Tibial nerve (tissue), 4 donors: ENCODE measurements around the gene SRPK3. TPM values are rescaled to one million over a fixed set of nuclear protein-coding genes. Genes with fewer than 3 reads are reported as not detected.
A peak's percentile ranks its signal among the peaks of the same experiment; 100 is the strongest.

Source experiments
- DNase-seq, 2 donors: peaks; one replicate each; pipeline ENCODE4 v3.0.0-alpha.2; 2019; ENCODE audit warnings: low spot score in 2 of 2
- H3K27ac ChIP-seq, 4 donors: fragments of 200-600 bp; sonication (generic) in 3 of 4; one replicate each; pipeline ENCODE4 v1.5.1; 2017 to 2019; ENCODE audit warnings: mild to moderate bottlenecking in 1 of 4
- H3K27me3 ChIP-seq, 2 donors: fragments of 200-600 bp; sonication (generic) in 1 of 2; one replicate each; pipeline versions ENCODE4 v1.5.1 to v1.6.0; 2017 to 2019
- H3K36me3 ChIP-seq, 3 donors: fragments of 200-600 bp; sonication (generic); one replicate each; pipeline ENCODE4 v1.5.1; 2018 to 2019
- H3K4me1 ChIP-seq, 4 donors: fragments of 200-600 bp; sonication (generic) in 3 of 4; one replicate each; pipeline ENCODE4 v1.5.1; 2017 to 2019
- H3K4me3 ChIP-seq, 4 donors: fragments of 200-600 bp; sonication (generic) in 3 of 4; one replicate each; pipeline ENCODE4 v1.5.1; 2017 to 2019; ENCODE audit warnings: mild to moderate bottlenecking in 1 of 4, moderate library complexity in 1 of 4
- H3K9me3 ChIP-seq, 4 donors: fragments of 200-600 bp; sonication (generic) in 3 of 4; one replicate each; pipeline ENCODE4 v1.5.1; 2017 to 2019
- CTCF ChIP-seq, 5 experiments: fragments of 200-600 bp in 3 of 5; fragments of 450-650 bp in 2 of 5; sonication (generic) in 3 of 5; IDR thresholded peaks; one replicate each; pipeline ENCODE4 v1.5.1; 2016 to 2019; ENCODE audit warnings: antibody characterized with exemption in 5 of 5, mild to moderate bottlenecking in 3 of 5, moderate library complexity in 2 of 5
- EP300 ChIP-seq, 2 donors: sonication (generic); formaldehyde crosslinking; IDR thresholded peaks; one replicate each; pipeline ENCODE4 v1.6.1; 2017; ENCODE audit warnings: antibody characterized with exemption in 2 of 2, mild to moderate bottlenecking in 1 of 2
- POLR2A ChIP-seq, 2 donors: fragments of 450-650 bp; IDR thresholded peaks; one replicate each; pipeline ENCODE4 v1.6.1; 2017; ENCODE audit warnings: antibody characterized with exemption in 2 of 2, mild to moderate bottlenecking in 2 of 2, moderate library complexity in 2 of 2
- whole genome bisulfite sequencing, 2 donors: methylation state at CpG; one replicate each; pipeline ENCODE4 v1.1.5; 2018; 5-methylcytosine and 5-hydroxymethylcytosine counted together
- total RNA-seq, 4 donors: library from RNA; depleted of rRNA; stranded (reverse); fragments of >200 nt; gene quantifications; one replicate each; pipeline ENCODE4 v1.1.0, GENCODE V29; 2016

The SRPK3 gene
- total RNA-seq, 4 donors from 2014 or later, result 0.87 to 5.1 (median 1.4) TPM

- no peak overlapping the region for H3K4me3 ChIP-seq
- DNase-seq, result no peak
- peaks cover 0 to 24% (median 11%) of the 10 kb centered on the region in 4 donors for H3K4me1 ChIP-seq
- H3K9me3 ChIP-seq, result no peaks in the 10 kb centered on the region
- H3K27me3 ChIP-seq, result peaks cover 0 to 4% of the 10 kb centered on the region in 2 donors
- peaks cover 0 to 24% (median 0%) of the 10 kb centered on the region in 3 donors for H3K36me3 ChIP-seq
- peak overlapping the region in 3 of 4 donors; percentile 26 to 71 (median 71) for H3K27ac ChIP-seq
- 73% methylated on average over 3 to 18 of the region's 18 CpGs for WGBS, 2 donors
- TF ChIP-seq POLR2A (IDR thresholded peaks at IDR 0.05) (no peak), CTCF (IDR thresholded peaks at IDR 0.05) (no peak)
These were observed 757 bp upstream of the SRPK3 start for GRCh38 chrX:153779891-153780677.

GRCh38 chrX:153781428-153782047 is 697 bp downstream of the SRPK3 start:
- TF ChIP-seq CTCF (IDR thresholded peaks at IDR 0.05) (no peak), POLR2A (IDR thresholded peaks at IDR 0.05) (no peak), EP300 (IDR thresholded peaks at IDR 0.05) (no peak)
- H3K4me1 ChIP-seq, result peaks cover 0 to 24% (median 11%) of the 10 kb centered on the region in 4 donors
- WGBS, 2 donors, result 57 to 74% methylated on average over 7 to 13 of the region's 24 CpGs
- peaks cover 0 to 32% (median 0%) of the 10 kb centered on the region in 3 donors for H3K36me3 ChIP-seq
- H3K4me3 ChIP-seq, result no peak overlapping the region
- peak overlapping the region in 3 of 4 donors; percentile 26 to 71 (median 71) for H3K27ac ChIP-seq
- peaks cover 0 to 4% of the 10 kb centered on the region in 2 donors for H3K27me3 ChIP-seq
- no peak for DNase-seq
- no peaks in the 10 kb centered on the region for H3K9me3 ChIP-seq

GRCh38 chrX:153782313-153782712 is 1.5 kb downstream of the SRPK3 start:
- no peak for DNase-seq
- H3K27me3 ChIP-seq, result no peaks in the 10 kb centered on the region
- peaks cover 0 to 39% (median 0%) of the 10 kb centered on the region in 3 donors for H3K36me3 ChIP-seq
- H3K4me1 ChIP-seq, result peaks cover 0 to 24% (median 11%) of the 10 kb centered on the region in 4 donors
- H3K27ac ChIP-seq, result peak overlapping the region in 1 of 4 donors; percentile 71
- no peak overlapping the region for H3K4me3 ChIP-seq
- no peaks in the 10 kb centered on the region for H3K9me3 ChIP-seq
- 20 to 61% methylated on average over 5 to 11 of the region's 11 CpGs for WGBS, 2 donors
- no peak for TF ChIP-seq POLR2A (IDR thresholded peaks at IDR 0.05)
- no peak for TF ChIP-seq EP300 (IDR thresholded peaks at IDR 0.05)
- TF ChIP-seq CTCF (IDR thresholded peaks at IDR 0.05), result peak in 1 of 5 experiments; percentile 18

GRCh38 chrX:153782871-153783270 is 2.0 kb downstream of the SRPK3 start:
- Histone ChIP-seq H3K4me3 (no peak overlapping the region), H3K4me1 (peaks cover 0 to 24% (median 11%) of the 10 kb centered on the region in 4 donors), H3K36me3 (peaks cover 0 to 45% (median 0%) of the 10 kb centered on the region in 3 donors), H3K27ac (no peak overlapping the region), H3K27me3 (no peaks in the 10 kb centered on the region), H3K9me3 (no peaks in the 10 kb centered on the region)
- no peak for TF ChIP-seq POLR2A (IDR thresholded peaks at IDR 0.05)
- no peak for TF ChIP-seq EP300 (IDR thresholded peaks at IDR 0.05)
- no peak for TF ChIP-seq CTCF (IDR thresholded peaks at IDR 0.05)
- DNase-seq, result no peak
- 88% methylated on average over 12 of the region's 14 CpGs; no CpG with 5 or more reads in 1 of the 2 donors for WGBS, 2 donors
